Activated T-helper 2 cell treated with anti-CD3 and anti-CD28 coated beads, Interferon-gamma antibody, Interleukin-2, Interleukin-4, amounts not matched to agents 10 μg/mL and 5 μg/mL and 100 μg/mL, durations not matched to agents 14 hours and 24 hours and 36 hours (primary cell): ENCODE results near the gene DNAH14. TPM values are rescaled to one million over a fixed set of nuclear protein-coding genes. Genes with fewer than 3 reads are reported as not detected.
"Not testable (repeated sequence)": the region's sequence is repeated elsewhere in the genome, so short reads cannot be mapped to it uniquely, and the experiment has no call there.

Experiments used
- DNase-seq: peaks from one replicate; pipeline ENCODE4 v3.0.0; 2021; ENCODE audit warnings: low spot score
- H3K27ac Mint-ChIP-seq: one replicate; pipeline ENCODE4 v1.8.0; 2021; ENCODE audit warnings: mixed read lengths
- H3K27me3 Mint-ChIP-seq: one replicate; pipeline ENCODE4 v1.8.0; 2021; ENCODE audit warnings: low read depth, mixed read lengths
- H3K36me3 Mint-ChIP-seq: one replicate; pipeline ENCODE4 v1.8.0; 2021; ENCODE audit warnings: low read depth, mixed read lengths
- H3K4me1 Mint-ChIP-seq: one replicate; pipeline ENCODE4 v1.8.0; 2021; ENCODE audit warnings: low read depth, mixed read lengths
- H3K4me3 Mint-ChIP-seq: one replicate; pipeline ENCODE4 v1.8.0; 2021; ENCODE audit warnings: low read depth, mild to moderate bottlenecking, moderate library complexity, mixed read lengths
- H3K9me3 Mint-ChIP-seq: one replicate; pipeline ENCODE4 v1.8.0; 2021; ENCODE audit warnings: mixed read lengths
- intact Hi-C: fragments of 100-400 bp; cut with micrococcal nuclease; formaldehyde crosslinking; loops from one replicate; pipeline ENCODE4 v1.15.1; 2023
- total RNA-seq: library from RNA; stranded (reverse); gene quantifications from 2 replicates; pipeline ENCODE4 v1.2.3, GENCODE V29; 2022

Gene DNAH14
- total RNA-seq, 1 donor from 2014 or later: 0.32 TPM

DNA sequence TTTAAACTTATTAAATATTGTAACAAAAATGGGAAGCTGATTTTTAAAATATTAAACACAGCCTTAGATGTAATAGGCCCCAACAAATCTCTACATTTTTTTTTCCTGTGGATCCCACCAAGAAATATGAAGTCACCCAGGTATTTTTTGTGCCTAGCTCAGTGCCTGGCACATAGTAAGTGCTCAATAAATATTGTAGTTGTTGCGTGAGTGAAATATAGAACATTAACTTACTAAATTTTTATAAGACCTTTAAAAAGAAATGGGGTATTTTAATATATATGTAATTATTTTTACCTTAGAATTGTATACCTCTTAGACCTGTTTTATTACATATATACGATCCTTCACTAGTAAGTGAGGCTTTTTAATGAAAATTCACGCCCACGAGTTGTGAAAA is 569 bp upstream of the DNAH14 start:
- Mint-ChIP-seq H3K27me3 (peaks cover 16% of the 10 kb centered on the region), H3K4me3 (no peak overlapping the region)
- intact Hi-C loops: loop anchor here (10.0 kb wide), 1 partner anchor 284 kb away; no protein-coding TSS in a partner anchor

DNA sequence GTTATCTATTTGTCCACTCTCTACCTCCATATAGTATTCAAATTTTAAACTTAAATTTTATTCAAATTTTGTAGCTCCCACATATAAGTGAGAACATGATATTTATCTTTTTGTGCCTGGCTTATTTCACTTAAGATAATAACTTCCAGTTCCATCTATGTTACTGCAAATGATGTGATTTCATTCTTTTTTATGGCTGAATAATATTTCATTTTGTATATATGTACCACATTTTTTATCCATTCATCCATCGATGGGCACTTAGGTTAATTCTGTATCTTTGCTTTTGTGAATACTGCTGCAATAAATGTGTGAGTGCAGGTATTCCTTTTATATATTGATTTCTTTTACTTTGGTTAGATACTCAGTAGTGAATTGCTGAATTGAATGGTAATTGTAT is 2.1 kb downstream of the DNAH14 start:
- H3K9me3 Mint-ChIP-seq: peaks cover 45% of the 10 kb centered on the region

More for the DNA sequence above, 569 bp upstream of the DNAH14 start:
- H3K27ac Mint-ChIP-seq: no peak overlapping the region
- no peaks in the 10 kb centered on the region for H3K4me1 Mint-ChIP-seq
- peaks cover 25% of the 10 kb centered on the region for H3K9me3 Mint-ChIP-seq
- no peak for DNase-seq
- no peaks in the 10 kb centered on the region for H3K36me3 Mint-ChIP-seq

DNA sequence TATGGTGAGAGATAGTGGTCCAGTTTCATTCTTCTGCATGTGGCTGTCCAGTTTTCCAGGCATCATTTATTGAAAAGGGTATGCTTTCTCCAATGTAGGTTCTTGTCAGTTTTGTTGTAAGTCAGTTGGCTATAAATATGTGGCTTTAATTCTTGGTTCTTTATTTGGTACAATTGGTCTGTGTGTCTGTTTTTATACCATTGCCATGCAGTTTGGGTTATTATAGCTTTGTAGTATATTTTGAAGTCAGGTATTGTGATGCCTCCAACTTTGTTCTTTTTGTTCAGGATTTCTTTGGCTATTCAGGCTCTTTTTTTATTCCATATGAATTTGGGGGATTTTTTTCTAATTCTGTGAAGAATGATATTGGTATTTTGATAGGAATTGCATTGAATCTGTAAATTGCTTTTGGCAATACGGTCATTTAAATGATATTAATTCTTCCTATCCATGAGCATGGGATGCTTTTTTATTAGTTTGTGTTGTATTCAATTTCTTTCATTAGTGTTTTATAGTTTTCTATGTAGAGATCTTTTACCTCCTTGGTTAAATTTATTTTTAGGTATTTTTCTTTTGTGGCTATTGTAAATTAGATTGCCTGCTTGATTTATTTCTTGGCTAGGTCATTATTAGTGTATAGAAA is 3.3 kb downstream of the DNAH14 start:
- H3K4me3 Mint-ChIP-seq: no peak overlapping the region
- H3K36me3 Mint-ChIP-seq: no peaks in the 10 kb centered on the region
- intact Hi-C loops: no loop called here
- H3K27ac Mint-ChIP-seq: no peak overlapping the region
- H3K4me1 Mint-ChIP-seq: no peaks in the 10 kb centered on the region
- DNase-seq: no peak
- H3K27me3 Mint-ChIP-seq: peaks cover 13% of the 10 kb centered on the region
- peaks cover 43% of the 10 kb centered on the region for H3K9me3 Mint-ChIP-seq

More for the DNA sequence above, 2.1 kb downstream of the DNAH14 start:
- Mint-ChIP-seq H3K4me1 (no peaks in the 10 kb centered on the region), H3K27me3 (peaks cover 16% of the 10 kb centered on the region), H3K27ac (no peak overlapping the region), H3K36me3 (no peaks in the 10 kb centered on the region), H3K4me3 (no peak overlapping the region)
- DNase-seq: no peak
- intact Hi-C loops: no loop called here

DNA sequence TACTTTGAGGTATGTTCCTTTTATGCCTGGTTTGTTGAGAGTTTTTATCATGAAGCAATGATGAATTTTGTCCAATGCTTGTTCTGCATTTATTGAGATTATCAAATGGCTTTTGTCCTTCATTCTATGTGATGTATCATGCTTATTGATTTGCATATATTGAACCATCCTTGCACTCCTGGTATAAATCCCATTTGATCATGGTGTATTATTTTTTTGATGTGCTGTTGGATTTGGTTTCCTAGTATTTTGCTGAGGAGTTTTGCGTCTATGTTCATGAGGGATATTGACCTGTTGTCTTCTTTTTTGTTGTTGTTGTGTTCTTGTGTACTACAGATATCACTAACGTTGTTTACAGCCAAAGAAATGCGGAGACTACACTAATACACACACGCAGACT is 4.1 kb downstream of the DNAH14 start:
- H3K4me3 Mint-ChIP-seq: no peak overlapping the region
- DNase-seq: no peak
- intact Hi-C loops: no loop called here
- H3K4me1 Mint-ChIP-seq: no peaks in the 10 kb centered on the region
- H3K36me3 Mint-ChIP-seq: no peaks in the 10 kb centered on the region
- peaks cover 12% of the 10 kb centered on the region for H3K27me3 Mint-ChIP-seq
- H3K27ac Mint-ChIP-seq: no peak overlapping the region
- peaks cover 46% of the 10 kb centered on the region for H3K9me3 Mint-ChIP-seq

DNA sequence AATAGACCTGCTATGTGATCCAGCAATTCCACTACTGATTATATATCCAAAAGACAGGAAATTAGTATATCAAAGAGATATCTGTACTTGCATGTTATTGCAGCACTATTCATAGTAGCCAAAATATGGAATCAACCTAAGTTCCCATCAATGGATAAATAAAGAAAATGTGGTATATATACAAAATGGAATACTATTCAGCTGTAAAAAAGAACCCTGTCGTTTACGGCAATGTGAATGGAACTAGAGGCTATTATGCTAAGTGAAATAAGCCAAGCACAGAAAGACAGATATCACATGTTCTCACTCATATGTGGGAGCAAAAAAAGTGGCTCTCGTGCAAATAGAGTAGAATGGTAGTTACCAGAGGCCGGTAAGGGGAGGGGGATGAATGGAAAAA is 9.2 kb downstream of the DNAH14 start:
- peaks cover 30% of the 10 kb centered on the region for H3K9me3 Mint-ChIP-seq
- DNase-seq: no peak
- intact Hi-C loops: no loop called here
- no peaks in the 10 kb centered on the region for H3K27me3 Mint-ChIP-seq
- no peaks in the 10 kb centered on the region for H3K36me3 Mint-ChIP-seq
- H3K27ac Mint-ChIP-seq: no peak overlapping the region
- no peaks in the 10 kb centered on the region for H3K4me1 Mint-ChIP-seq
- H3K4me3 Mint-ChIP-seq: no peak overlapping the region

DNA sequence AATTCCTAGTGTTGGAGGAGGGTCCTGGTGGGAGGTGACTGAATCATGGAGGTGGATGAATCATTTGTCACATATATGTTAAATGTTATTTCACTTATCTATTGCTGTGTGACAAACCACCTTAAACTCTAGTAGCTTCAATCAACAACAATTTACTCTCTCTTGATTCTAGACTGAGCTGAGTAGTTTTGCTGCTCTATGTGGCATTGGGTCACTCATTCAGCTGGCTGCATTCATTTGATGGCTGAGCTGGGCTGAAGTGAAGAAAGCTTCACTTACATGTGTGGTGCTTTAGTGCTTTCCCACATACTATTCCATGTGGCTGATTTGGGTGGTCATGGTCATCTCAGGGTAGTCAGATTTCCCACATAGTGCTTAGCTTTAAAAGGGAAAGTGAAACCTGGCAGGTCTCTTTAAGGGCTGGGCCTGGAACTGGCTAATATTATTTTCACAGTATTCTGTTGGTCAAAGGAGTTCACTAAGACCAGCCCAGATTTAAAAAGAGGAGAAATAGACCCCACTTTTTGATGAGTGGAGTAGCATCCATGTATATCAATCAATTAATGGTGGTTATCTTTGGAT is 10.5 kb downstream of the DNAH14 start:
- Mint-ChIP-seq H3K4me3 (no peak overlapping the region), H3K36me3 (no peaks in the 10 kb centered on the region), H3K9me3 (peaks cover 18% of the 10 kb centered on the region), H3K27me3 (no peaks in the 10 kb centered on the region), H3K4me1 (no peaks in the 10 kb centered on the region), H3K27ac (no peak overlapping the region)
- DNase-seq: no peak
- intact Hi-C loops: no loop called here

DNA sequence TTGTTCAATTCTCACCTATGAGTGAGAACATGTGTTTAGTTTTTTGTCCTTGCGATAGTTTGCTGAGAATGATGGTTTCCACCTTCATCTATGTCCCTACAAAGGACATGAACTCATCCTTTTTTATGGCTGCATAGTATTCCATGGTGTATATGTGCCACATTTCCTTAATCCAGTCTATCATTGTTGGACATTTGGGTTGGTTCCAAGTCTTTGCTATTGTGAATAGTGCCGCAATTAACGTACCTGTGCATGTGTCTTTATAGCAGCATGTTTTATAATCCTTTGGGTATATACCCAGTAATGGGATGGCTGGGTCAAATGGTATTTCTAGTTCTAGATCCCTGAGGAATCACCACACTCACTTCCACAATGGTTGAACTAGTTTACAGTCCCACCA is 11.3 kb downstream of the DNAH14 start:
- peaks cover 13% of the 10 kb centered on the region for H3K9me3 Mint-ChIP-seq
- H3K27me3 Mint-ChIP-seq, H3K4me3 Mint-ChIP-seq, H3K27ac Mint-ChIP-seq, H3K36me3 Mint-ChIP-seq, intact Hi-C loops, DNase-seq, H3K4me1 Mint-ChIP-seq: not testable (repeated sequence)

DNA sequence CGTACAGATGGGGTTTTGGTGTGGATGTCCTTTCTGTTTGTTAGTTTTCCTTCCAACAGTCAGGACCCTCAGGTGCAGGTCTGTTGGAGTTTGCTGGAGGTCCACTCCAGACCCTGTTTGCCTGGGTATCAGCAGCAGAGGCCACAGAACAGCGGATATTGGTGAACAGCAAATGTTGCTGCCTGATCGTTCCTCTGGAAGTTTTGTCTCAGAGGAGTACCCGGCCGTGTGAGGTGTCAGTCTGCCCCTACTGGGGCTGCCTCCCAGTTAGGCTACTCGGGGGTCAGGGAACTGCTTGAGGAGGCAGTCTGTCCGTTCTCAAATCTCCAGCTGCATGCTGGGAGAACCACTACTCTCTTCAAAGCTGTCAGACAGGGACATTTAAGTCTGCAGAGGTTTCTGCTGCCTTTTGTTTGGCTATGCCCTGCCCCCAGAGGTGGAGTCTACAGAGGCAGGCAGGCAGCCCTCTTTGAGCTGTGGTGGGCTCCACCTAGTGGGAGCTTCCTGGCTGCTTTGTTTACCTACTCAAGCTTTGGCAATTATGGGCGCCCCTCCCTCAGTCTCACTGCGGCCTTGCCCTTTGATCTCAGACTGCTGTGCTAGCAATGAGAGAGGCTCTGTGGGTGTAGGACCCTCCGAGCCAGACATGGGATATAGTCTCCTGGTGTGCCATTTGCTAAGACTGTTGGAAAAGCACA is 16.3 kb downstream of the DNAH14 start:
- H3K27ac Mint-ChIP-seq, H3K27me3 Mint-ChIP-seq, H3K4me1 Mint-ChIP-seq, DNase-seq, H3K36me3 Mint-ChIP-seq, H3K4me3 Mint-ChIP-seq, H3K9me3 Mint-ChIP-seq, intact Hi-C loops: not testable (repeated sequence)

DNA sequence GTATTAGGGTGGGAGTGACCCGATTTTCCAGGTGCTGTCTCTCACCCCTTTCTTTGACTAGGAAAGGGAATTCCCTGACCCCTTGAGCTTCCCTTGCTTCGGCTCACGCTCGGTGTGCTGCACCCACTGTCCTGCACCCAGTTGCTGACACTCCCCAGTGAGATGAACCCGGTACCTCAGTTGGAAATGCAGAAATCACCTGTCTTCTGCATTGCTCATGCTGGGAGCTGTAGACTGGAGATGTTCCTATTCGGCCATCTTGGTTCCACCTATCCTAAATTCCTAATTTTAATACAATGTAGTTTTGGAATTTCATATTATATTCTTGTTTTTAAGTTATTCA is 16.8 kb downstream of the DNAH14 start:
- H3K9me3 Mint-ChIP-seq, H3K36me3 Mint-ChIP-seq, H3K27me3 Mint-ChIP-seq, DNase-seq, intact Hi-C loops, H3K27ac Mint-ChIP-seq, H3K4me1 Mint-ChIP-seq, H3K4me3 Mint-ChIP-seq: not testable (repeated sequence)

DNA sequence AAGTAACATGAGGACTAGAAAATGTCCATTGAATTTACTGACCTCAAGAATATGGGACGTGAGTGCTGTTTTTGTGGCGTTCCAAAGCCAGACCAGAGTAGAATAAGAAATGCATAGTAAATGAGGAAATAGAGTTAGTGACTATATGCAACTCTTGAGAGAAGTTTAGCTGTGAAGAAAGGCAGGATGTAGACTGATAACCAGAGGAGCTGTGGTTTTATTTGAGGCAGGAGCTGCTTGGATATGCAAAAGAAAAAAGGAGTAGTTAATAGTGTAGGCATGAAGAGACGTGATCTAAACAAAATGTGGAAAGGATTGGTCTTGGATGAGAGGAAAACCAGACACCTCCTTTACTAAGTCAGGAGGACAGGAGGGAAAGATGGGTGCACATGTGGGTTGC is 28.2 kb downstream of the DNAH14 start:
- Mint-ChIP-seq H3K36me3 (no peaks in the 10 kb centered on the region), H3K4me3 (no peak overlapping the region), H3K27me3 (no peaks in the 10 kb centered on the region), H3K4me1 (no peaks in the 10 kb centered on the region), H3K27ac (no peak overlapping the region), H3K9me3 (no peaks in the 10 kb centered on the region)
- intact Hi-C loops: no loop called here
- no peak for DNase-seq

DNA sequence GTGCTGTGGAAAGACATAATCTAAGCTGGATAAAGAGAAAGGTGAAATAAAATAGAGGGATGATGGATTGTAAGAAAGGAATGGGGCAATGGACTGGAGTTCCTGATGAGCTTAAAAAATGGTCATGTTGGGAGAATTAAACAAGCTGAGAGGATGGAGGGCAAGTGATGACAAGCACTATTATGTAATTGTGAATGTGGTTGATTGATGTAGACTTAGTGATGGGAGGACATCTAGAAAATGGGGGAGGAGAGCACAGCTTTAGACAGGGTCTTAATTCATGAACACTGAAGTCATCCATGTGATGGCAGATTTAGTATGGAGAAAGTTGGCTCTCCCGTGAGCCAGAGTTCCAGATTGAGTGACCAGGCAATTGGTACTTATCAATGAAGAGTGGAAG is 29.0 kb downstream of the DNAH14 start:
- Mint-ChIP-seq H3K27me3 (no peaks in the 10 kb centered on the region), H3K4me3 (no peak overlapping the region), H3K9me3 (no peaks in the 10 kb centered on the region), H3K4me1 (no peaks in the 10 kb centered on the region), H3K36me3 (no peaks in the 10 kb centered on the region), H3K27ac (no peak overlapping the region)
- intact Hi-C loops: no loop called here
- DNase-seq: no peak

DNA sequence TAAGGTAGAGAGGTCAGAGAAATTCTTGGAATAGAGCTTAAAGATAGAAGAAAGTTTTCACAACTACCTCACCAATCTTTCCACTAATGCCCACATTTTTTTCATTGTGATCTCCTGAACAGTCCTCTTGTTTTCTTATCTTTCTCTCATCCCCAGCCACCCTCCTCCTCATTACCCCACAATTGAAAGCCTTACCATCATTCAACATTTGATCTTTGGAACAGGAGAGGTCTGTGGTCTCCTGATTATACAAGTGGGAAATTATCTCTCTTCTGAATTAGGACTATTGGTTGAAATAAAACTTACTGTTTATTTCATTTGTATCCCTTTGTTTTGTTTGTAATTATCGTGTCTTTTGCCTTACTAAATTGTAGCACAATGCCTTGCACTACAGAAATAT is 29.6 kb downstream of the DNAH14 start:
- Mint-ChIP-seq H3K4me1 (no peaks in the 10 kb centered on the region), H3K9me3 (no peaks in the 10 kb centered on the region), H3K27me3 (no peaks in the 10 kb centered on the region), H3K4me3 (no peak overlapping the region), H3K36me3 (no peaks in the 10 kb centered on the region), H3K27ac (no peak overlapping the region)
- no peak for DNase-seq
- intact Hi-C loops: no loop called here

DNA sequence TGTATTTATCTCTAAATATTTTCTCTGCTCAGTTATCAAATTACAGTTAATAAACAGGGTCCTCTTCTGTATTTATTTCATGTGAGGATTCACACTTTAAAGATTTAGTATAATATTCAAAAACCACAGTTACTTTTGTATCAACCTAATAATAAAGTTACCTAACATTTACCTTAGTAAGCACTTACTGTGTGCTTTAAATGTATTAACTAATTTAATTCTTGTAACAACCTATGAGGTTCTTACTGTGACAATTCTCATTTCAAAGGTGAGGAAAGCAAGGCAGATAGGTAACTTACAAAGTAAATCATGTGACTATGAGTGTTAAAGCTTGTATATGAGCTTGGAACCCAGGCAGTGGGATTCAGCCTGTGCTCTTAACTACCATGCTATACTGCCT is 30.2 kb downstream of the DNAH14 start:
- Mint-ChIP-seq H3K36me3 (no peaks in the 10 kb centered on the region), H3K9me3 (no peaks in the 10 kb centered on the region), H3K27ac (no peak overlapping the region), H3K4me3 (no peak overlapping the region), H3K4me1 (no peaks in the 10 kb centered on the region), H3K27me3 (no peaks in the 10 kb centered on the region)
- intact Hi-C loops: no loop called here
- no peak for DNase-seq
